Naive thymus-derived CD4-positive, alpha-beta T cell (primary cell): ENCODE results near the gene COG5. TPM values are rescaled to one million over a fixed set of nuclear protein-coding genes. Genes with fewer than 3 reads are reported as not detected.
A peak's percentile ranks its signal among the peaks of the same experiment; 100 is the strongest.

Experiments
- ATAC-seq: fragments of 150-1000 bp; cut with Tn5 transposase; 2 replicates; pipeline ENCODE4 v1.10.0; 2021; ENCODE audit warnings: mild to moderate bottlenecking, moderate library complexity
- CTCF ChIA-PET: fragments of 350-600 bp; sonication (Branson Sonifier 250); formaldehyde crosslinking; loops from one replicate; lab custom pipeline; 2021; ENCODE audit warnings: antibody characterized with exemption; lab: Charles Lee
- POLR2A ChIA-PET: fragments of 350-600 bp; sonication (Branson Sonifier 250); formaldehyde crosslinking; loops from one replicate; lab custom pipeline; 2021; ENCODE audit warnings: antibody characterized with exemption, inconsistent platforms; lab: Charles Lee
- DNase-seq, 9 donors: peaks; one replicate each; pipeline versions ENCODE4 v3.0.0 to v3.0.0-alpha.2; 2020 to 2022; ENCODE audit warnings: mixed read lengths in 1 of 9
- H3K27ac ChIP-seq: one replicate; pipeline ENCODE4 v1.7.0; 2013; ENCODE audit warnings: mild to moderate bottlenecking, low read depth, low read length, moderate library complexity
- H3K27me3 ChIP-seq, 2 donors: one replicate each; pipeline ENCODE4 v1.7.0; 2013; ENCODE audit warnings: low read length in 2 of 2, mild to moderate bottlenecking in 2 of 2, moderate library complexity in 2 of 2; ENCODE audit not compliant: control insufficient read depth in 2 of 2, insufficient read depth in 2 of 2
- H3K36me3 ChIP-seq, 3 experiments: 1 replicate in 2 of 3; 2 replicates in 1 of 3; pipeline ENCODE4 v1.7.0; 2013; ENCODE audit warnings: low read length in 3 of 3, mild to moderate bottlenecking in 3 of 3, moderate library complexity in 1 of 3; ENCODE audit not compliant: insufficient read depth in 3 of 3, control insufficient read depth in 2 of 3
- H3K4me1 ChIP-seq, 2 donors: one replicate each; pipeline ENCODE4 v1.7.0; 2013; ENCODE audit warnings: low read length in 2 of 2, mild to moderate bottlenecking in 2 of 2, moderate library complexity in 1 of 2; ENCODE audit not compliant: control insufficient read depth in 2 of 2, insufficient read depth in 2 of 2
- H3K4me3 ChIP-seq: 2 replicates; pipeline ENCODE4 v1.7.0; 2013; ENCODE audit warnings: mild to moderate bottlenecking, low read length
- H3K9me3 ChIP-seq, 3 experiments: 1 replicate in 2 of 3; 2 replicates in 1 of 3; pipeline ENCODE4 v1.7.0; 2013; ENCODE audit warnings: low read length in 3 of 3; ENCODE audit not compliant: control insufficient read depth in 2 of 3
- H3K27ac Mint-ChIP-seq, 9 donors: one replicate each; pipeline ENCODE4 v1.8.0; 2020 to 2022; ENCODE audit warnings: mixed read lengths in 9 of 9, mild to moderate bottlenecking in 8 of 9, moderate library complexity in 5 of 9, inconsistent platforms in 2 of 9
- H3K27me3 Mint-ChIP-seq, 5 donors: one replicate each; pipeline ENCODE4 v1.8.0; 2021 to 2022; ENCODE audit warnings: mixed read lengths in 5 of 5, mild to moderate bottlenecking in 1 of 5
- H3K36me3 Mint-ChIP-seq, 5 donors: one replicate each; pipeline ENCODE4 v1.8.0; 2020 to 2022; ENCODE audit warnings: mixed read lengths in 5 of 5, mild to moderate bottlenecking in 3 of 5, inconsistent platforms in 1 of 5
- H3K4me1 Mint-ChIP-seq, 7 donors: one replicate each; pipeline ENCODE4 v1.8.0; 2020 to 2022; ENCODE audit warnings: mixed read lengths in 7 of 7, mild to moderate bottlenecking in 3 of 7, inconsistent platforms in 1 of 7
- H3K4me3 Mint-ChIP-seq, 10 donors: one replicate each; pipeline ENCODE4 v1.8.0; 2020 to 2022; ENCODE audit warnings: mild to moderate bottlenecking in 10 of 10, mixed read lengths in 10 of 10, moderate library complexity in 6 of 10, inconsistent platforms in 2 of 10
- H3K9me3 Mint-ChIP-seq, 11 donors: one replicate each; pipeline ENCODE4 v1.8.0; 2020 to 2022; ENCODE audit warnings: mixed read lengths in 11 of 11, mild to moderate bottlenecking in 4 of 11, inconsistent platforms in 1 of 11, moderate library complexity in 1 of 11
- intact Hi-C, 2 donors: fragments of 100-400 bp; cut with micrococcal nuclease; formaldehyde crosslinking; loops; one replicate each; pipeline ENCODE4 v1.15.1; 2023
- polyA plus RNA-seq, 2 donors: library from polyadenylated mRNA; unstranded; fragments of 300-500 nt; fragmentation: Illumina TruSeq; gene quantifications; one replicate each; pipeline ENCODE4 v1.2.3, GENCODE V29; 2021
- total RNA-seq, 6 experiments: library from RNA in 5 of 6; stranded (reverse) in 5 of 6; gene quantifications; 1 replicate in 5 of 6; 2 replicates in 1 of 6; pipeline ENCODE4 v1.2.3 and lab custom pipeline; 2021 to 2026

The COG5 gene
- total and polyA plus RNA-seq, 7 experiments from 2014 or later: 24.7 to 77.0 (median 48.0) TPM

- intact Hi-C loops: no loop called here
- Mint-ChIP-seq H3K4me3 (no peak overlapping the region), H3K4me1 (peaks cover 0 to 16% (median 3%) of the 10 kb centered on the region in 7 donors), H3K36me3 (peaks cover 1 to 43% (median 33%) of the 10 kb centered on the region in 5 donors), H3K9me3 (peaks cover 0 to 1% (median 0%) of the 10 kb centered on the region in 11 donors), H3K27ac (peak overlapping the region in 1 of 9 donors; percentile 28), H3K27me3 (no peaks in the 10 kb centered on the region)
- POLR2A ChIA-PET: no interaction called here
- no peaks in the 10 kb centered on the region for H3K27me3 ChIP-seq
- no peaks in the 10 kb centered on the region for H3K9me3 ChIP-seq
- H3K27ac ChIP-seq: no peak overlapping the region
- H3K4me1 ChIP-seq: no peaks in the 10 kb centered on the region
- ATAC-seq: no peak
- CTCF ChIA-PET: no interaction called here
- no peak overlapping the region for H3K4me3 ChIP-seq
- no peak for DNase-seq
- H3K36me3 ChIP-seq: no peaks in the 10 kb centered on the region
Measured at GRCh38 chr7:107312418-107312817, 251.3 kb downstream of the COG5 start.

- Histone ChIP-seq H3K4me3 (no peak overlapping the region), H3K27me3 (no peaks in the 10 kb centered on the region), H3K27ac (no peak overlapping the region), H3K4me1 (no peaks in the 10 kb centered on the region), H3K36me3 (no peaks in the 10 kb centered on the region), H3K9me3 (no peaks in the 10 kb centered on the region)
- H3K4me1 Mint-ChIP-seq: peaks cover 0 to 19% (median 0%) of the 10 kb centered on the region in 7 donors
- ChIA-PET CTCF (no interaction called here), POLR2A (no interaction called here)
- ATAC-seq (no peak), DNase-seq (no peak)
- H3K4me3 Mint-ChIP-seq: no peak overlapping the region
- H3K36me3 Mint-ChIP-seq: peaks cover 5 to 50% (median 36%) of the 10 kb centered on the region in 5 donors
- no peaks in the 10 kb centered on the region for H3K27me3 Mint-ChIP-seq
- H3K27ac Mint-ChIP-seq: no peak overlapping the region
- intact Hi-C loops: loop anchor here in 1 of 2 donors (2.0 kb wide), 1 partner anchor 20 kb away; no protein-coding TSS in a partner anchor
- H3K9me3 Mint-ChIP-seq: peaks cover 0 to 5% (median 0%) of the 10 kb centered on the region in 11 donors
Measured at GRCh38 chr7:107309296-107309695, 254.4 kb downstream of the COG5 start.

GRCh38 chr7:107304636-107305035, 259.1 kb downstream of the COG5 start:
- Histone ChIP-seq H3K36me3 (no peaks in the 10 kb centered on the region), H3K9me3 (no peaks in the 10 kb centered on the region), H3K27ac (no peak overlapping the region), H3K4me3 (no peak overlapping the region), H3K27me3 (no peaks in the 10 kb centered on the region), H3K4me1 (no peaks in the 10 kb centered on the region)
- Mint-ChIP-seq H3K4me1 (peaks cover 0 to 11% (median 0%) of the 10 kb centered on the region in 7 donors), H3K27me3 (no peaks in the 10 kb centered on the region), H3K9me3 (peaks cover 0 to 5% (median 0%) of the 10 kb centered on the region in 11 donors), H3K4me3 (no peak overlapping the region), H3K36me3 (peaks cover 3 to 30% (median 20%) of the 10 kb centered on the region in 5 donors), H3K27ac (peak overlapping the region in 1 of 9 donors; percentile 37)
- ChIA-PET POLR2A (no interaction called here), CTCF (no interaction called here)
- DNase-seq (no peak), ATAC-seq (no peak)
- intact Hi-C loops: no loop called here

GRCh38 chr7:107304063-107304462, 259.7 kb downstream of the COG5 start:
- Mint-ChIP-seq H3K4me1 (peaks cover 0 to 11% (median 0%) of the 10 kb centered on the region in 7 donors), H3K36me3 (peaks cover 3 to 30% (median 16%) of the 10 kb centered on the region in 5 donors), H3K9me3 (peaks cover 0 to 5% (median 0%) of the 10 kb centered on the region in 11 donors), H3K27me3 (no peaks in the 10 kb centered on the region), H3K4me3 (no peak overlapping the region), H3K27ac (no peak overlapping the region)
- Histone ChIP-seq H3K4me1 (no peaks in the 10 kb centered on the region), H3K36me3 (no peaks in the 10 kb centered on the region), H3K27ac (no peak overlapping the region), H3K9me3 (no peaks in the 10 kb centered on the region), H3K4me3 (no peak overlapping the region), H3K27me3 (no peaks in the 10 kb centered on the region)
- ATAC-seq: no peak
- DNase-seq: no peak
- CTCF ChIA-PET: no interaction called here
- POLR2A ChIA-PET: no interaction called here
- intact Hi-C loops: no loop called here

DNA sequence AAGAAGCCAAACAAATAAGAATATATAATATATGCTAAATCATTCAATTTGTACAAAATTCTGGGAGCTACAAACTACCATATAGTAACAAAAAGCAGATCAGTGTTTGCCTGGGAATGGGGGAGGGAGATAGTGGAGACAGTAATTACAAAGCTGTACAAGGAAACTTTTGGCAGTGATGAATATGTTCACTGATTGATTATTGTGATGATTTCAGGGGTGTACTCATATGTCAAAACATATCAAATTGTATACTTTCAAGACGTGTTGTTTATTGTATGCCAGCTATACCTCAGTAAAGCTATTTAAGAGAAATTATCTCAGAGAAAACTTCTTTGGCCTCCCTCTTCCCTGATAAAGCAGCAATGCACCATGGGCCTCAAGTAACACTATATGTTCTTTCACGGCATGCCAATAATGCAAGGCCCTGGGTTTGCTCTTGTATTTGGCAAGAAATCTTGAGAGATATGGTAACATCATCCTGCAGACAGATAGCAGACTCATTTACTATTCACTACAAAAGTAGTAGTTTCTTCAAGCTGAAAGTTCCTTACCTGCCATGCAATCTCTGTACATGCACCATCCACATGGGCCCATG, 261.4 kb downstream of the COG5 start:
- Mint-ChIP-seq H3K9me3 (peaks cover 0 to 5% (median 0%) of the 10 kb centered on the region in 11 donors), H3K36me3 (peaks cover 3 to 28% (median 13%) of the 10 kb centered on the region in 5 donors), H3K27ac (no peak overlapping the region), H3K4me1 (peaks cover 0 to 10% (median 0%) of the 10 kb centered on the region in 7 donors), H3K27me3 (no peaks in the 10 kb centered on the region), H3K4me3 (no peak overlapping the region)
- Histone ChIP-seq H3K4me3 (no peak overlapping the region), H3K27me3 (no peaks in the 10 kb centered on the region), H3K27ac (no peak overlapping the region), H3K36me3 (peaks cover 0 to 4% (median 0%) of the 10 kb centered on the region in 3 experiments), H3K4me1 (no peaks in the 10 kb centered on the region), H3K9me3 (no peaks in the 10 kb centered on the region)
- ATAC-seq (no peak), DNase-seq (no peak)
- ChIA-PET POLR2A (interaction anchor here (0.6 kb wide), 1 partner anchor 1190 kb away, joined by 3 read pairs; the partner anchor contains the start of gene SYPL1), CTCF (no interaction called here)
- intact Hi-C loops: no loop called here

DNA sequence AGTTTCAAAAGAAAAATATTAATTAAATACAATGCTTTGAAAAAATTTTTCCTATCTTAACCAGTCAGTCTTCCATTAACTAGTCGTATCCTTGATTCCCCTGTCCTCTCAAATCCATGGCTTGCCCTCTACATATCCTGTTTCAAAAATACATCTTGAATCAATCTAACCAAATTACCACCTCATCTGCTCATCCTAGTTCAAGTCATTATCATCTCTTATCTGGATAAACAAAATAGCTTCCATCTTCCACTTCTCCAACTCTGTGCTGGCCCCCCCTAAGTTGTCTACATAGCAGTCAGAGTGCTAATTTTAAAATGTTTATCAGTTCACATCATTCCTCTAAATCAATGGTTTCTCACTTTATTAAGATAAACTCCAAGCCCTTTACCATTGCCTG, 269.5 kb downstream of the COG5 start:
- Mint-ChIP-seq H3K4me3 (no peak overlapping the region), H3K27me3 (no peaks in the 10 kb centered on the region), H3K9me3 (peaks cover 0 to 2% (median 0%) of the 10 kb centered on the region in 11 donors), H3K36me3 (peaks cover 0 to 54% (median 32%) of the 10 kb centered on the region in 5 donors), H3K27ac (no peak overlapping the region), H3K4me1 (no peaks in the 10 kb centered on the region)
- Histone ChIP-seq H3K4me3 (no peak overlapping the region), H3K27ac (no peak overlapping the region), H3K9me3 (no peaks in the 10 kb centered on the region), H3K4me1 (no peaks in the 10 kb centered on the region), H3K27me3 (no peaks in the 10 kb centered on the region), H3K36me3 (peaks cover 0 to 16% (median 0%) of the 10 kb centered on the region in 3 experiments)
- ChIA-PET CTCF (no interaction called here), POLR2A (no interaction called here)
- ATAC-seq (no peak), DNase-seq (no peak)
- intact Hi-C loops: no loop called here

- Mint-ChIP-seq H3K27me3 (no peaks in the 10 kb centered on the region), H3K4me1 (no peaks in the 10 kb centered on the region), H3K27ac (no peak overlapping the region), H3K36me3 (peaks cover 0 to 53% (median 30%) of the 10 kb centered on the region in 5 donors), H3K9me3 (peaks cover 0 to 2% (median 0%) of the 10 kb centered on the region in 11 donors), H3K4me3 (no peak overlapping the region)
- H3K27me3 ChIP-seq: no peaks in the 10 kb centered on the region
- H3K9me3 ChIP-seq: no peaks in the 10 kb centered on the region
- H3K4me1 ChIP-seq: no peaks in the 10 kb centered on the region
- H3K36me3 ChIP-seq: peaks cover 0 to 14% (median 0%) of the 10 kb centered on the region in 3 experiments
- no peak overlapping the region for H3K27ac ChIP-seq
- intact Hi-C loops: no loop called here
- ChIA-PET POLR2A (no interaction called here), CTCF (no interaction called here)
- DNase-seq (no peak), ATAC-seq (no peak)
- H3K4me3 ChIP-seq: no peak overlapping the region
Measured at GRCh38 chr7:107292591-107292990, 271.1 kb downstream of the COG5 start.
